BJ (cell line): ENCODE results near the gene MED13. TPM values are rescaled to one million over a fixed set of nuclear protein-coding genes. Genes with fewer than 3 reads are reported as not detected.

ENCODE experiments used
- CTCF ChIA-PET: fragments of 350-600 bp; formaldehyde crosslinking; extraction: SDS; loops from one replicate; lab custom pipeline; 2021; ENCODE audit warnings: antibody characterized with exemption, inconsistent platforms; lab: Yijun Ruan, JAX
- POLR2A ChIA-PET: fragments of 300-600 bp; sonication (Branson Sonifier 250); formaldehyde crosslinking; extraction: SDS; loops from one replicate; lab custom pipeline; 2021; ENCODE audit warnings: antibody characterized with exemption; lab: Charles Lee
- DNase-seq: peaks from one replicate; pipeline ENCODE4 v3.0.0-alpha.2; 2011; ENCODE audit warnings: low read depth
- H3K27me3 ChIP-seq: 2 replicates; pipeline ENCODE4 v1.6.0; 2011; ENCODE audit warnings: low read length; ENCODE audit not compliant: control insufficient read depth, insufficient read depth
- H3K36me3 ChIP-seq: 2 replicates; pipeline ENCODE4 v1.5.1; 2011; ENCODE audit warnings: low read length; ENCODE audit not compliant: control insufficient read depth, insufficient read depth
- H3K4me3 ChIP-seq: 2 replicates; pipeline ENCODE4 v1.5.1; 2011; ENCODE audit warnings: low read depth, mild to moderate bottlenecking, control low read depth, low read length
- CTCF ChIP-seq: IDR thresholded peaks from 2 replicates; pipeline ENCODE4 v1.5.1; 2011; ENCODE audit warnings: low read depth, mild to moderate bottlenecking, control low read depth, inconsistent platforms, low read length, moderate library complexity; ENCODE audit not compliant: insufficient read depth
- polyA plus RNA-seq: library from polyadenylated mRNA; depleted of rRNA; stranded (reverse); fragments of >200 nt; gene quantifications from 2 replicates; pipeline ENCODE4 v1.2.3, GENCODE V29; 2011

Gene MED13
- polyA plus RNA-seq, 1 experiment = 18.4 TPM

GRCh38 chr17:62057696-62058095 lies 7.4 kb downstream of the MED13 start:
- CTCF ChIA-PET = no interaction called here
- no peak for TF ChIP-seq CTCF
- Histone ChIP-seq H3K27me3 (no peaks in the 10 kb centered on the region), H3K4me3 (no peak overlapping the region), H3K36me3 (peaks cover 5% of the 10 kb centered on the region; the same call in 1 of the 2 replicates)
- DNase-seq = no peak
- POLR2A ChIA-PET = no interaction called here

DNA sequence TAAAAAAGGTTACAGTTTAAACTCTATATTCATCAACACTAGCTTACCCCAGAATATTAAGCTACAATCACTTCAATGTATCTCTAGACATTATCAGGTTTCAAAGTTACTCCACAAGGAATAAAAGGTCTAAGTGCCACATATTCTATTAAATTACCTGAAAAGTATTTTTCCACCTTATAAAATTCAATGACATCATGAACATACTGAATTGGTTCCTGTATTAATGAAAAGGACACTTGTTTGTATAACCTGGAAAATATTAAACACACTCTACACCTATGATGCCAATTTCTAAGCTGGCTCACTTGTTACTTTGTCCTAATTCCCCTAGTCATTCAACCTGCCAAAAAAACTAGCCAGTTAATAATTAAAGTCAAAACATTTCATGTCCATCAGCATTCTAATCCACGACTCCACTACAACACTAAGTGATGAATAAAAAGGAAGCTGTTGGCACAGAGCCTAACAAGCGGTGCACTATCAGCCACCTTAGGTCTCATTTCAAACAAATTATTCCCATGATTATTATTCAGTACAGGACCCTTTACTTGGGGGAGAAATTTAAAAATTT lies 12.2 kb downstream of the MED13 start:
- no peak for DNase-seq
- ChIA-PET POLR2A (no interaction called here), CTCF (interaction anchor here (1.6 to 1.8 kb wide), 2 partner anchors 13 to 57 kb away, joined by 5 to 9 read pairs; no protein-coding TSS in a partner anchor)
- H3K27me3 ChIP-seq = no peaks in the 10 kb centered on the region
- no peak for TF ChIP-seq CTCF
- H3K4me3 ChIP-seq = no peak overlapping the region
- peaks cover 3% of the 10 kb centered on the region for H3K36me3 ChIP-seq

GRCh38 chr17:62051053-62051452 lies 14.0 kb downstream of the MED13 start:
- Histone ChIP-seq H3K4me3 (no peak overlapping the region), H3K27me3 (no peaks in the 10 kb centered on the region), H3K36me3 (peaks cover 4% of the 10 kb centered on the region)
- ChIA-PET CTCF (no interaction called here), POLR2A (no interaction called here)
- TF ChIP-seq CTCF = no peak
- no peak for DNase-seq

- POLR2A ChIA-PET = no interaction called here
- CTCF ChIA-PET = interaction anchor here (2.4 kb wide), 1 partner anchor 15 kb away, joined by 8 read pairs; the partner anchor contains the start of gene MED13
- no peak for TF ChIP-seq CTCF
- H3K36me3 ChIP-seq = peaks cover 3% of the 10 kb centered on the region
- no peak for DNase-seq
- no peaks in the 10 kb centered on the region for H3K27me3 ChIP-seq
- H3K4me3 ChIP-seq = no peak overlapping the region
Measured at GRCh38 chr17:62049299-62049698, 15.8 kb downstream of the MED13 start.

GRCh38 chr17:62048262-62048661 lies 16.8 kb downstream of the MED13 start:
- no peak for DNase-seq
- H3K4me3 ChIP-seq = no peak overlapping the region
- POLR2A ChIA-PET = interaction anchor here (0.6 kb wide), 1 partner anchor 553 kb away, joined by 3 read pairs; no protein-coding TSS in a partner anchor
- peaks cover 3% of the 10 kb centered on the region for H3K36me3 ChIP-seq
- TF ChIP-seq CTCF = no peak
- no peaks in the 10 kb centered on the region for H3K27me3 ChIP-seq
- CTCF ChIA-PET = interaction anchor here (2.4 kb wide), 1 partner anchor 16 kb away, joined by 8 read pairs; the partner anchor contains the start of gene MED13
